Natural killer cell (primary cell): ENCODE data around the gene CGRRF1. TPM values are rescaled to one million over a fixed set of nuclear protein-coding genes. Genes with fewer than 3 reads are reported as not detected.
A peak's percentile ranks its signal among the peaks of the same experiment; 100 is the strongest.

Experiments
- ATAC-seq, 3 donors: fragments of 150-1000 bp in 2 of 3; fragments of 200-7000 bp in 1 of 3; cut with Tn5 transposase; 1 replicate in 1 of 3; 2 replicates in 2 of 3; pipeline ENCODE4 v1.10.0; 2021; ENCODE audit warnings: mild to moderate bottlenecking in 2 of 3, moderate library complexity in 2 of 3
- DNase-seq, 2 donors: peaks; one replicate each; pipeline versions ENCODE4 v3.0.0 to v3.0.0-alpha.2; 2013 to 2021; ENCODE audit warnings: mixed read lengths in 1 of 2
- H3K27ac ChIP-seq: one replicate; pipeline ENCODE4 v1.5.1; 2013; ENCODE audit warnings: mild to moderate bottlenecking, low read length
- H3K27me3 ChIP-seq: one replicate; pipeline ENCODE4 v1.6.1; 2013; ENCODE audit warnings: low read length; ENCODE audit not compliant: control insufficient read depth, insufficient read depth
- H3K36me3 ChIP-seq: one replicate; pipeline ENCODE4 v1.6.1; 2013; ENCODE audit warnings: low read length; ENCODE audit not compliant: control insufficient read depth, insufficient read depth
- H3K4me1 ChIP-seq: one replicate; pipeline ENCODE4 v1.6.1; 2013; ENCODE audit warnings: low read length; ENCODE audit not compliant: control insufficient read depth, insufficient read depth
- H3K4me3 ChIP-seq: one replicate; pipeline ENCODE4 v1.5.1; 2013; ENCODE audit warnings: low read length
- H3K9me3 ChIP-seq: one replicate; pipeline ENCODE4 v1.6.1; 2013; ENCODE audit warnings: low read length; ENCODE audit not compliant: control insufficient read depth, insufficient read depth
- H3K27ac Mint-ChIP-seq, 2 donors: one replicate each; pipeline ENCODE4 v1.8.0; 2022; ENCODE audit warnings: mild to moderate bottlenecking in 2 of 2, mixed read lengths in 2 of 2, moderate library complexity in 1 of 2
- H3K27me3 Mint-ChIP-seq, 2 donors: one replicate each; pipeline ENCODE4 v1.8.0; 2022; ENCODE audit warnings: low read depth in 2 of 2, mixed read lengths in 2 of 2
- H3K36me3 Mint-ChIP-seq: one replicate; pipeline ENCODE4 v1.8.0; 2022; ENCODE audit warnings: mixed read lengths
- H3K4me1 Mint-ChIP-seq, 2 donors: one replicate each; pipeline ENCODE4 v1.8.0; 2022; ENCODE audit warnings: mixed read lengths in 2 of 2
- H3K4me3 Mint-ChIP-seq: one replicate; pipeline ENCODE4 v1.8.0; 2022; ENCODE audit warnings: mild to moderate bottlenecking, moderate library complexity, mixed read lengths
- H3K9me3 Mint-ChIP-seq, 2 donors: one replicate each; pipeline ENCODE4 v1.8.0; 2022; ENCODE audit warnings: mixed read lengths in 2 of 2
- CTCF ChIP-seq: fragments of 200-600 bp; IDR thresholded peaks from one replicate; pipeline ENCODE4 v1.8.0; 2022; ENCODE audit warnings: antibody characterized with exemption
- WGBS: methylation state at CpG from one replicate; pipeline ENCODE4 v1.1.7; 2013; ENCODE audit warnings: missing lambda C conversion rate; ENCODE audit not compliant: insufficient coverage; 5-methylcytosine and 5-hydroxymethylcytosine counted together
- intact Hi-C: fragments of 100-400 bp; cut with micrococcal nuclease; formaldehyde crosslinking; loops from one replicate; pipeline ENCODE4 v1.14.2; 2022
- total RNA-seq, 4 donors: library from RNA; stranded (reverse); fragments of 120-200 nt in 1 of 4; gene quantifications; one replicate each; pipeline versions ENCODE4 v1.2.3 to v1.2.4, GENCODE V29; 2013 to 2022

The CGRRF1 gene
- total RNA-seq, 3 donors from 2014 or later (not counting 1 experiment from before 2014, with no cell fraction given) = 25.4 to 30.1 (median 26.7) TPM

- Histone ChIP-seq H3K27ac (no peak overlapping the region), H3K4me3 (no peak overlapping the region), H3K36me3 (peaks cover 44% of the 10 kb centered on the region), H3K27me3 (no peaks in the 10 kb centered on the region), H3K9me3 (no peaks in the 10 kb centered on the region), H3K4me1 (no peaks in the 10 kb centered on the region)
- Mint-ChIP-seq H3K27me3 (no peaks in the 10 kb centered on the region), H3K4me3 (no peak overlapping the region), H3K9me3 (no peaks in the 10 kb centered on the region), H3K36me3 (no peaks in the 10 kb centered on the region), H3K27ac (no peak overlapping the region), H3K4me1 (peaks cover 9 to 11% of the 10 kb centered on the region in 2 donors)
- 96% methylated on average over 1 of the region's 2 CpGs for WGBS
- intact Hi-C loops = no loop called here
- no peak for TF ChIP-seq CTCF
- ATAC-seq = no peak
- DNase-seq = no peak
Measured at GRCh38 chr14:54474232-54474793, 35.4 kb upstream of the CGRRF1 start.

- H3K27me3 ChIP-seq = no peaks in the 10 kb centered on the region
- DNase-seq (no peak), ATAC-seq (no peak)
- intact Hi-C loops = no loop called here
- Mint-ChIP-seq H3K27me3 (no peaks in the 10 kb centered on the region), H3K9me3 (no peaks in the 10 kb centered on the region), H3K4me1 (peaks cover 9 to 11% of the 10 kb centered on the region in 2 donors), H3K27ac (peak overlapping the region in 1 of 2 donors; percentile 16), H3K36me3 (no peaks in the 10 kb centered on the region), H3K4me3 (no peak overlapping the region)
- WGBS = 80% methylated on average over 3 of the region's 4 CpGs
- no peak overlapping the region for H3K4me3 ChIP-seq
- no peak for TF ChIP-seq CTCF
- no peaks in the 10 kb centered on the region for H3K4me1 ChIP-seq
- peaks cover 53% of the 10 kb centered on the region for H3K36me3 ChIP-seq
- no peak overlapping the region for H3K27ac ChIP-seq
- no peaks in the 10 kb centered on the region for H3K9me3 ChIP-seq
Measured at GRCh38 chr14:54475187-54475899, 34.4 kb upstream of the CGRRF1 start.

- intact Hi-C loops = no loop called here
- 94% methylated on average over 4 of the region's 4 CpGs for WGBS
- TF ChIP-seq CTCF = no peak
- ATAC-seq (no peak), DNase-seq (no peak)
- peaks cover 55% of the 10 kb centered on the region for H3K36me3 ChIP-seq
- H3K4me3 ChIP-seq = no peak overlapping the region
- Mint-ChIP-seq H3K36me3 (no peaks in the 10 kb centered on the region), H3K9me3 (no peaks in the 10 kb centered on the region), H3K4me3 (no peak overlapping the region), H3K4me1 (peaks cover 9 to 11% of the 10 kb centered on the region in 2 donors), H3K27me3 (no peaks in the 10 kb centered on the region), H3K27ac (peak overlapping the region in 1 of 2 donors; percentile 16)
- no peaks in the 10 kb centered on the region for H3K9me3 ChIP-seq
- H3K27me3 ChIP-seq = no peaks in the 10 kb centered on the region
- H3K4me1 ChIP-seq = no peaks in the 10 kb centered on the region
- no peak overlapping the region for H3K27ac ChIP-seq
Measured at GRCh38 chr14:54475911-54476310, 33.8 kb upstream of the CGRRF1 start.
